Calu3 (cell line): ENCODE measurements around the gene PARD3. TPM values are rescaled to one million over a fixed set of nuclear protein-coding genes. Genes with fewer than 3 reads are reported as not detected.
"Not testable (repeated sequence)": the region's sequence is repeated elsewhere in the genome, so short reads cannot be mapped to it uniquely, and the experiment has no call there.

Source experiments
- BruUV-seq: library from RNA; stranded (reverse); fragments of 400-500 nt; replicated peaks from 2 replicates; lab custom pipeline; 2021; lab: Mats Ljungman, UMichigan
- CTCF ChIA-PET: fragments of 300-600 bp; sonication (Branson Sonifier 250); formaldehyde crosslinking; loops from one replicate; lab custom pipeline; 2022; ENCODE audit warnings: antibody characterized with exemption; lab: Charles Lee
- DNase-seq: peaks from one replicate; pipeline ENCODE4 v3.0.0; 2022
- H3K27ac Mint-ChIP-seq: one replicate; pipeline ENCODE4 v1.8.0; 2022; ENCODE audit warnings: mixed read lengths; ENCODE audit not compliant: unreplicated experiment
- H3K27me3 Mint-ChIP-seq: one replicate; pipeline ENCODE4 v1.8.0; 2022; ENCODE audit warnings: mixed read lengths; ENCODE audit not compliant: unreplicated experiment
- H3K36me3 Mint-ChIP-seq: one replicate; pipeline ENCODE4 v1.8.0; 2022; ENCODE audit warnings: mild to moderate bottlenecking, moderate library complexity, mixed read lengths; ENCODE audit not compliant: insufficient read depth, unreplicated experiment
- H3K4me1 Mint-ChIP-seq: one replicate; pipeline ENCODE4 v1.8.0; 2022; ENCODE audit warnings: mild to moderate bottlenecking, low read depth, mixed read lengths; ENCODE audit not compliant: unreplicated experiment
- H3K4me3 Mint-ChIP-seq: one replicate; pipeline ENCODE4 v1.8.0; 2022; ENCODE audit warnings: mild to moderate bottlenecking, low read depth, moderate library complexity, mixed read lengths; ENCODE audit not compliant: unreplicated experiment
- H3K9me3 Mint-ChIP-seq: one replicate; pipeline ENCODE4 v1.8.0; 2022; ENCODE audit warnings: low read depth, mixed read lengths; ENCODE audit not compliant: unreplicated experiment
- intact Hi-C: fragments of 100-400 bp; cut with micrococcal nuclease; formaldehyde crosslinking; loops from one replicate; pipeline ENCODE4 v1.10.0; 2022; ENCODE audit not compliant: unreplicated experiment
- total RNA-seq: library from RNA; stranded (reverse); gene quantifications from 2 replicates; pipeline ENCODE4 v1.2.3, GENCODE V29; 2022
- TF ChIP-seq, protein P1 (sequence below): fragments of 200-600 bp; IDR thresholded peaks from one replicate; pipeline ENCODE4 v1.8.0; 2022; ENCODE audit warnings: antibody characterized with exemption; ENCODE audit not compliant: unreplicated experiment

The PARD3 gene
- total RNA-seq, 1 experiment from 2014 or later: 62.4 TPM

DNA sequence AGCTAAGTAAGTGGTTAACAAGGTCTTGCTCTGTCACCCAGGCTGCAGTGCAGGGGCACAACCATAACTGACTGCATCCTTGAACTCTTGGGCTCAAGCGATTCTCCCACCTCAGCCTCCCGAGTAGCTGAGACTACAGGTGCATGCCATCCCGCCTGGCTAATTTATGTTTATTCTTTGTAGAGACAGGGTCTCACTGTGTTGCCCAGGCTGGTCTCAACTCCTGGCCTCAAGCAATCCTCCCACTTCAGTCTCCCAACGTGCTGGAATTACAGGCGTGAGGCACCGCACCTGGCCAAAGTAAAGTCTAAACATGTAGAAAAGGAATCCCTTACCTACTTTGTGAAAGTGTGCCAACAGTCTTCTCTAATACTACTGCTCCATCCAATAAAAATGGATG lies 17.9 kb downstream of the PARD3 start:
- no peaks in the 10 kb centered on the region for H3K27me3 Mint-ChIP-seq
- H3K27ac Mint-ChIP-seq: no peak overlapping the region

DNA sequence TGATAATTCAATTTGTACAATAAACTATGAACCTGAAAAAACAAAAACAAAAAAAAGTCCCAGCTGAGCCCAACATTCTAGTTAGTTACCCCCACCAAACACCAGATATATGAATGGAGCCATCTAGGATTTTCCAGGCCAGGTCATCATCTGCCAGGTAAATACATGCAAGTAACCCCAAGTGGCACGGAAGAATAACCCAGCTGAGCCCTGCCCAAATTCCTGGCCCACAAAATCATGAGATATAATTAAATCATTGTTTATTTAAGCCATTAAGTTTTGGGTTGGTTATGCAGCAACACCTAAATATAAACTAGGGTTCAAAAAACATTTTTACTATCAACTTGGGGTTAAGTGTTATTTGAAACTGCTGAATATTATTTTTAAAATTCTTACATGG lies 19.0 kb downstream of the PARD3 start:
- Mint-ChIP-seq H3K36me3 (peaks cover 3% of the 10 kb centered on the region), H3K27me3 (no peaks in the 10 kb centered on the region), H3K4me1 (peaks cover 43% of the 10 kb centered on the region), H3K9me3 (no peaks in the 10 kb centered on the region), H3K27ac (no peak overlapping the region), H3K4me3 (no peak overlapping the region)
- TF ChIP-seq, protein P1, sequence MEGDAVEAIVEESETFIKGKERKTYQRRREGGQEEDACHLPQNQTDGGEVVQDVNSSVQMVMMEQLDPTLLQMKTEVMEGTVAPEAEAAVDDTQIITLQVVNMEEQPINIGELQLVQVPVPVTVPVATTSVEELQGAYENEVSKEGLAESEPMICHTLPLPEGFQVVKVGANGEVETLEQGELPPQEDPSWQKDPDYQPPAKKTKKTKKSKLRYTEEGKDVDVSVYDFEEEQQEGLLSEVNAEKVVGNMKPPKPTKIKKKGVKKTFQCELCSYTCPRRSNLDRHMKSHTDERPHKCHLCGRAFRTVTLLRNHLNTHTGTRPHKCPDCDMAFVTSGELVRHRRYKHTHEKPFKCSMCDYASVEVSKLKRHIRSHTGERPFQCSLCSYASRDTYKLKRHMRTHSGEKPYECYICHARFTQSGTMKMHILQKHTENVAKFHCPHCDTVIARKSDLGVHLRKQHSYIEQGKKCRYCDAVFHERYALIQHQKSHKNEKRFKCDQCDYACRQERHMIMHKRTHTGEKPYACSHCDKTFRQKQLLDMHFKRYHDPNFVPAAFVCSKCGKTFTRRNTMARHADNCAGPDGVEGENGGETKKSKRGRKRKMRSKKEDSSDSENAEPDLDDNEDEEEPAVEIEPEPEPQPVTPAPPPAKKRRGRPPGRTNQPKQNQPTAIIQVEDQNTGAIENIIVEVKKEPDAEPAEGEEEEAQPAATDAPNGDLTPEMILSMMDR: no peak
- CTCF ChIA-PET: no interaction called here
- no peak for DNase-seq
- BruUV-seq: no TSS peak
- intact Hi-C loops: no loop called here

More for the DNA sequence above, 17.9 kb downstream of the PARD3 start:
- Mint-ChIP-seq H3K4me3 (no peak overlapping the region), H3K36me3 (peaks cover 3% of the 10 kb centered on the region), H3K9me3 (no peaks in the 10 kb centered on the region), H3K4me1 (peaks cover 38% of the 10 kb centered on the region)
- no peak for DNase-seq
- no TSS peak for BruUV-seq
- TF ChIP-seq, protein P1: no peak
- CTCF ChIA-PET: interaction anchor here (0.7 kb wide), 1 partner anchor 17 kb away, joined by 3 read pairs; no protein-coding TSS in a partner anchor
- intact Hi-C loops: no loop called here

DNA sequence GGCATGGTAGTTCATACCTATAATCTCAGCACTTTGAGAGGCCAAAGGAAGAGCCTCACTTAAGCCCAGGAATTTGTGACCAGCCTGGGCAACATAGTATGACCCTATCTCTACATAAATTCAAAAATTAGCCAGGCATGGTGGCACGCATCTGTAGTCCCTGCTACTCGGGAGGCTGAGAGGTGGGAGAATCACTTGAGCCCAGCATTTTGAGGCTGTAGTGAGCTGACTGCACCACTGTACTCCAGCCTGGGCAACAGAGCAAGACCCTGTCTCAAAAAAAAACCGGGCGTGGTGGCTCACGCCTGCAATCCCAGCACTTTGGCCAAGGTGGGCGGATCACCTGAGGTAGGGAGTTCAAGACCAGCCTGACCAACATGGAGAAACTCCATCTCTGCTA lies 19.8 kb downstream of the PARD3 start:
- no peak for DNase-seq
- Mint-ChIP-seq H3K27me3 (no peaks in the 10 kb centered on the region), H3K36me3 (peaks cover 4% of the 10 kb centered on the region), H3K4me1 (peaks cover 44% of the 10 kb centered on the region), H3K9me3 (no peaks in the 10 kb centered on the region), H3K27ac (no peak overlapping the region), H3K4me3 (no peak overlapping the region)
- intact Hi-C loops: no loop called here
- CTCF ChIA-PET: no interaction called here
- BruUV-seq: no TSS peak
- TF ChIP-seq, protein P1: no peak

DNA sequence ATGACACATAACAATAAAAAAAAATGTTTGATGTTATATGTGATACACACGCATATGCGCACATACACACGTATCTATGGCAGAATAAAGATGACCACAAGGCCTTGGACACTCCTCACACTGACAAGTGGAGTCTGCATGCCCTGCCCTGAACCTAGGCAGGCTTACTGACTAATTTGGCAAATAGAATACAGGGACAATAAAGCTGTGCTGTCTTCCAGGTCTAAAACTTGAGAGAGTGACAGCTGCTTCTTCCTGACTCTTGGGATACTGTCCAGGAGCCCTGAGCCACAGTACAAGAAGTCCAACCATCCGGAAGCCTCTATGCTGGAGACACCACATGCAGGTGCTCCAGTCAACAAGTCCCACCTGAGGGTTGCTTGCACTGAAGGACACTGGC lies 20.3 kb downstream of the PARD3 start:
- intact Hi-C loops: no loop called here
- Mint-ChIP-seq H3K4me3 (no peak overlapping the region), H3K27me3 (no peaks in the 10 kb centered on the region), H3K36me3 (peaks cover 9% of the 10 kb centered on the region), H3K9me3 (no peaks in the 10 kb centered on the region), H3K27ac (no peak overlapping the region), H3K4me1 (peaks cover 49% of the 10 kb centered on the region)
- DNase-seq: no peak
- TF ChIP-seq, protein P1: no peak
- CTCF ChIA-PET: interaction anchor here (0.6 kb wide), 1 partner anchor 115 kb away, joined by 3 read pairs; no protein-coding TSS in a partner anchor
- BruUV-seq: no TSS peak

DNA sequence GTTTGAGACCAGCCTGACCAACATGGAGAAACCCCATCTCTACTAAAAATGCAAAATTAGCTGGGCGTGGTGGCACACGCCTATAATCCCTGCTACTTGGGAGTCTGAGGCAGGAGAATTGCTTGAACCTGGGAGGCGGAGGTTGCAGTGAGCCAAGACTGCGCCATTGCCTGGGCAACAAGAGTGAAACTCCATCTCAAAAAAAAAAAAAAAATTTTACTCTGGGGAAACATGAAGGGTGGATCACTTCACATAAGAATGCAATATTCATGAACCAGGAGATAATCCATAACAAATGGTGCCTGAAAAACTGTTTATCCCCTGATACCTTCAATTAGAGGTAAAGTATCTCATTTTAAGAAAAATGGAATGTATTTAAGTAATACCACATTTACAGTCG lies 21.5 kb downstream of the PARD3 start:
- DNase-seq, H3K27ac Mint-ChIP-seq, H3K4me3 Mint-ChIP-seq, intact Hi-C loops, H3K36me3 Mint-ChIP-seq, CTCF ChIA-PET, H3K27me3 Mint-ChIP-seq, H3K9me3 Mint-ChIP-seq, BruUV-seq: not testable (repeated sequence)
- H3K4me1 Mint-ChIP-seq: peaks cover 52% of the 10 kb centered on the region
